Measurements from ENCODE around the gene ATP6V0B.

DNA sequence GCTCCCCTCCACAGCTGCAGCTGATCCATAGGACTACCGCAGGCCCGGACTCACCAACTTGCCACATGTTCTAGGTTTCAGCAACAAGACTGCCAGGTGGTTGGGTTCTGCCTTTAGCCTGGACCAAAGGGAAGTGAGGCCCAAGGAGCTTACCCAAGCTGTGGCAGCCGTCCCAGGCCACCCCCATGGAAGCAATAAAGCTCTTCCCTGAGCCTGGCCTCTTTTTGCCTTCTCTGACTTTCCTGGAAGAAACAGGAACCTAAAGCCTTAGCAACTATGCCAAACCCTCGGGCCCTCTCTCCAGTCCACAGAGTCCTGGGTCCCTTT is 43.8 kb upstream of the ATP6V0B start:
- no peak for TF ChIP-seq PHF8 (conservative IDR thresholded peaks at IDR 0.05; ENCODE audit: low read depth, low read length)
- TF ChIP-seq POLR2A (IDR thresholded peaks at IDR 0.05; ENCODE audit: control extremely low read depth in 1 of 2, low read depth in 2 of 2, low read length in 2 of 2), result no peak
- no peak for TF ChIP-seq RAD21 (IDR thresholded peaks at IDR 0.05 in 1 of 2, conservative IDR thresholded peaks at IDR 0.05 in 1 of 2; ENCODE audit: low read depth in 2 of 2, low read length in 2 of 2)
- TF ChIP-seq, protein P1, sequence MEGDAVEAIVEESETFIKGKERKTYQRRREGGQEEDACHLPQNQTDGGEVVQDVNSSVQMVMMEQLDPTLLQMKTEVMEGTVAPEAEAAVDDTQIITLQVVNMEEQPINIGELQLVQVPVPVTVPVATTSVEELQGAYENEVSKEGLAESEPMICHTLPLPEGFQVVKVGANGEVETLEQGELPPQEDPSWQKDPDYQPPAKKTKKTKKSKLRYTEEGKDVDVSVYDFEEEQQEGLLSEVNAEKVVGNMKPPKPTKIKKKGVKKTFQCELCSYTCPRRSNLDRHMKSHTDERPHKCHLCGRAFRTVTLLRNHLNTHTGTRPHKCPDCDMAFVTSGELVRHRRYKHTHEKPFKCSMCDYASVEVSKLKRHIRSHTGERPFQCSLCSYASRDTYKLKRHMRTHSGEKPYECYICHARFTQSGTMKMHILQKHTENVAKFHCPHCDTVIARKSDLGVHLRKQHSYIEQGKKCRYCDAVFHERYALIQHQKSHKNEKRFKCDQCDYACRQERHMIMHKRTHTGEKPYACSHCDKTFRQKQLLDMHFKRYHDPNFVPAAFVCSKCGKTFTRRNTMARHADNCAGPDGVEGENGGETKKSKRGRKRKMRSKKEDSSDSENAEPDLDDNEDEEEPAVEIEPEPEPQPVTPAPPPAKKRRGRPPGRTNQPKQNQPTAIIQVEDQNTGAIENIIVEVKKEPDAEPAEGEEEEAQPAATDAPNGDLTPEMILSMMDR (IDR thresholded peaks at IDR 0.05; ENCODE audit: control extremely low read depth in 1 of 3, insufficient read depth in 1 of 3, low read depth in 1 of 3, low read length in 3 of 3), result no peak
